Colonic mucosa (tissue), 4 donors: ENCODE measurements around the gene UBE3A. TPM values are rescaled to one million over a fixed set of nuclear protein-coding genes. Genes with fewer than 3 reads are reported as not detected.

Experiments used
- DNase-seq: peaks from one replicate; pipeline ENCODE4 v3.0.0-alpha.2; 2020
- H3K27ac ChIP-seq: fragments of 200-600 bp; one replicate; pipeline ENCODE4 v1.8.0; 2021
- H3K27me3 ChIP-seq: fragments of 200-600 bp; one replicate; pipeline ENCODE4 v1.8.0; 2021
- H3K36me3 ChIP-seq: fragments of 200-600 bp; one replicate; pipeline ENCODE4 v1.8.0; 2021
- H3K4me1 ChIP-seq: fragments of 200-600 bp; one replicate; pipeline ENCODE4 v1.8.0; 2021; ENCODE audit warnings: mild to moderate bottlenecking
- H3K4me3 ChIP-seq: fragments of 200-600 bp; one replicate; pipeline ENCODE4 v1.8.0; 2021
- H3K9ac ChIP-seq, 2 donors: one replicate each; pipeline ENCODE4 v1.7.0; 2013; ENCODE audit warnings: control low read depth in 2 of 2, low read depth in 2 of 2, low read length in 2 of 2
- H3K9me3 ChIP-seq: fragments of 200-600 bp; one replicate; pipeline ENCODE4 v1.8.0; 2021
- intact Hi-C: fragments of 100-400 bp; cut with DNase I; formaldehyde crosslinking; loops from one replicate; pipeline ENCODE4 v1.14.1; 2022
- total RNA-seq, 2 donors: library from RNA; stranded (reverse); fragmentation: NEBNext Ultra II Directional in 1 of 2; extraction: Animal tissue kit (Norgen Biotek cat#: 25700) in 1 of 2; gene quantifications; one replicate each; pipeline ENCODE4 v1.2.1, GENCODE V29; 2021
- TF ChIP-seq, protein P1 (sequence below): fragments of 200-600 bp; IDR thresholded peaks from one replicate; pipeline ENCODE4 v1.8.0; 2022; ENCODE audit warnings: antibody characterized with exemption, mild to moderate bottlenecking
- donor health status: healthy.
- donor health status: DM: no; HTN: no; CAD: no.
- donor health status: DM: no; HTN: no; CAD: no.

Gene UBE3A
- total RNA-seq, 2 donors from 2014 or later = 83.9 to 92.2 TPM

DNA sequence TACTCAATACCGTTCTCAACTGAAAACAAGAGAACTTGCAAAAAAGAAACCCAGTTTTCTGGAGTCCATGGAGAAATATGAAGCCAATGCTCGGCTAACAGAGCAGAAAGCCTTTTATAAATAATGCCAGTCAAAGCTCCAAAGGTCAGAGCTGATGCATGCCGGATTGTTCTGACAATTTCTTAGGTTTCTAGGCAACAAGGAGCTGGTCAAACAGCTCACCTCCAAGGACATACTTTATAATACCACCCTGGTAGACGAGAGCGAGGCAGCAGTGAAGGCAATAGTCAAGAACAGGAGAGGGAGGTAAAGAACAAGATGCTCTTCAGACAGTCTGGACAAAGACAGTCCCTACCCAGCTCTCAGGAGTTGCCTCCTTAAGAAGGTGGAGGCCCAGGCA is 111.1 kb downstream of the UBE3A start:
- intact Hi-C loops = no loop called here
- H3K36me3 ChIP-seq = no peaks in the 10 kb centered on the region
- TF ChIP-seq, protein P1, sequence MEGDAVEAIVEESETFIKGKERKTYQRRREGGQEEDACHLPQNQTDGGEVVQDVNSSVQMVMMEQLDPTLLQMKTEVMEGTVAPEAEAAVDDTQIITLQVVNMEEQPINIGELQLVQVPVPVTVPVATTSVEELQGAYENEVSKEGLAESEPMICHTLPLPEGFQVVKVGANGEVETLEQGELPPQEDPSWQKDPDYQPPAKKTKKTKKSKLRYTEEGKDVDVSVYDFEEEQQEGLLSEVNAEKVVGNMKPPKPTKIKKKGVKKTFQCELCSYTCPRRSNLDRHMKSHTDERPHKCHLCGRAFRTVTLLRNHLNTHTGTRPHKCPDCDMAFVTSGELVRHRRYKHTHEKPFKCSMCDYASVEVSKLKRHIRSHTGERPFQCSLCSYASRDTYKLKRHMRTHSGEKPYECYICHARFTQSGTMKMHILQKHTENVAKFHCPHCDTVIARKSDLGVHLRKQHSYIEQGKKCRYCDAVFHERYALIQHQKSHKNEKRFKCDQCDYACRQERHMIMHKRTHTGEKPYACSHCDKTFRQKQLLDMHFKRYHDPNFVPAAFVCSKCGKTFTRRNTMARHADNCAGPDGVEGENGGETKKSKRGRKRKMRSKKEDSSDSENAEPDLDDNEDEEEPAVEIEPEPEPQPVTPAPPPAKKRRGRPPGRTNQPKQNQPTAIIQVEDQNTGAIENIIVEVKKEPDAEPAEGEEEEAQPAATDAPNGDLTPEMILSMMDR = no peak
- no peaks in the 10 kb centered on the region for H3K27me3 ChIP-seq
- no peak overlapping the region for H3K4me3 ChIP-seq
- no peaks in the 10 kb centered on the region for H3K4me1 ChIP-seq
- H3K9me3 ChIP-seq = no peaks in the 10 kb centered on the region
- no peak overlapping the region for H3K9ac ChIP-seq
- no peak overlapping the region for H3K27ac ChIP-seq
- DNase-seq = no peak

DNA sequence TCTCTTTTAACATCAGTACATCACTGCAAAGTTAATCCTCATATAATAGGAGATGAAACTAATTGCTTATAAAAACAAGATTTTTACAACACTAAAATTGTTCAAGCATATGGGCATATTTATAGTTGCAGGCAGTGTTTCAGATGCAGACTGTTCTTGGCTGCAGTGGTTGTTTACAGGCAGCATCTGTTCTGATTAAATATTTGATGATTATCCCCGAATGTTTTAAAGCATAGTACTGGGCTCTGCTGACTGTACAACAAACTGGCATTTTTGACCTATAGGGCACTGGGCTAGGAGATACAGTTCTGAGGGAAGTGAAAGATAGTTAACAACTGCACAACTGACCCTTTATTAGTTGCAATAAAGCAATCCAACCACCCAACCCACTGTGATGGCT is 113.6 kb downstream of the UBE3A start:
- Histone ChIP-seq H3K4me3 (no peak overlapping the region), H3K36me3 (no peaks in the 10 kb centered on the region), H3K9me3 (no peaks in the 10 kb centered on the region), H3K4me1 (no peaks in the 10 kb centered on the region), H3K9ac (no peak overlapping the region), H3K27me3 (no peaks in the 10 kb centered on the region), H3K27ac (no peak overlapping the region)
- DNase-seq = no peak
- intact Hi-C loops = no loop called here
- TF ChIP-seq, protein P1 = no peak

DNA sequence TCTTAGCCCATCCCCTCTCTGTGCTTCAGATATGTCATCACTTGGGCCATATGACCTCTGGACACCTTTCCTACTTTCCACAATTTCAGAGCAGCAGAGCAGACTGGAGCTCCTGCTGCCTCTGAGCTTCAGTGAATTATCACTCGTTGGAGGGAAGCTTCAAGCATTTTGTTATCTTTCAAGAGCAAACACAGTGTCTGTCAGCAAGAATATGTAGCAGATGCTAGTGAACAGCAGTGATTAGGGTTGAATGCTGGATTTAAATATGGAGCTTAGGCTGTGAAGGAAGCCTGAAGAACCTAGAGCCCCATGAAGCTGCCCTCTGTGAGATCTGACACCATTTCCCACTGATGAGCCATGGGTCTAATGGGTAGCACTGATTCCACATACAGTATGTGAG is 115.4 kb downstream of the UBE3A start:
- TF ChIP-seq, protein P1 = no peak
- no peak for DNase-seq
- Histone ChIP-seq H3K36me3 (no peaks in the 10 kb centered on the region), H3K4me1 (no peaks in the 10 kb centered on the region), H3K27ac (no peak overlapping the region), H3K4me3 (no peak overlapping the region), H3K9me3 (no peaks in the 10 kb centered on the region), H3K27me3 (no peaks in the 10 kb centered on the region), H3K9ac (no peak overlapping the region)
- intact Hi-C loops = no loop called here

DNA sequence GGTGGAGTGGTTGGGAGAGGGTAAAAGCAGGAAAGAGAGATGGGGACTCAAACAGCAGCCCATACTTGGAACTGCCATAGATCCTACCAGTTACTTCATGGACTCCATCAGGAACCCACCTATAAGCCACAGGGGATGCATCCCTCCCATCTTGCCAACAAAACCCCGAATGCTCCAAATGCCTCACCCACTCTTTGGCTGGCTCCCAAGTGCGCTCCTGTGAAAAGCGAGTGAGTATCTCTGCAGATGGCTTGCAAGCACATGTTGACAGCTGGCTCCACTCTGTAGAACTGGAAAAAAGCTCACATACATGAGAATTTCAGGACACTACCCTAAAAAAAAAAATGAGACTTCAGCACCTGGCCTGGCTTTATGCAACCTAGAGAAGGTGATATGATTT is 151.0 kb downstream of the UBE3A start:
- no peak overlapping the region for H3K27ac ChIP-seq
- no peaks in the 10 kb centered on the region for H3K9me3 ChIP-seq
- no peaks in the 10 kb centered on the region for H3K27me3 ChIP-seq
- intact Hi-C loops = no loop called here
- DNase-seq = no peak
- H3K4me3 ChIP-seq = no peak overlapping the region
- no peak overlapping the region for H3K9ac ChIP-seq
- no peaks in the 10 kb centered on the region for H3K4me1 ChIP-seq
- no peaks in the 10 kb centered on the region for H3K36me3 ChIP-seq
- TF ChIP-seq, protein P1 = no peak
